Measurements from ENCODE around the gene TSPAN17. TPM values are rescaled to one million over a fixed set of nuclear protein-coding genes. Genes with fewer than 3 reads are reported as not detected.

Gene TSPAN17
- total and polyA plus RNA-seq, 2 experiments from 2014 or later: 11.7 to 52.1 TPM

DNA sequence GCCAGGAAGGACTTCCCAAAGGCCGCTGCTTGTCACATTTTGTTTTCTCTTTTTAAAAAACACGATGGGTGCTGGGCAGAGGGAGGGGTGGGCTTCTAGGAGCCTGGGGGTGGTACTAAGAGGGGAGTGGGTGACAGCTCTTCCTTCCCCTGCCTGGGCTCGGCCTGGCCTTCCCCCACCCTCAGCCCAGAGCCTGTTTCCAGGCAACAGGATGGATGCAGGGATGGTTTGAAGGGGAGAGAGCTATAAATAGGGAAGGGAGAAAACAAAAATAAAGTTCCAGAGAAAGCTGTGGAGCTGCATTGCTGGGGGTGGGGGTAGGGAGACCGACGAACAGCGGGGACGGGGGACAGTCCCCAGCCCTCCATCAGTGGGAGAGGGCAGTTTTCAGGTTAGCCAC is 30.8 kb upstream of the TSPAN17 start:
- Mint-ChIP-seq H3K27ac (no peak overlapping the region), H3K4me3 (no peak overlapping the region), H3K9me3 (no peaks in the 10 kb centered on the region), H3K27me3 (ENCODE audit: insufficient read depth, low read depth, poor library complexity) (peaks cover 47% of the 10 kb centered on the region), H3K4me1 (peaks cover 22% of the 10 kb centered on the region), H3K36me3 (ENCODE audit: low read depth) (no peaks in the 10 kb centered on the region)
- Histone ChIP-seq H3K79me2 (replicated peaks; ENCODE audit: insufficient read depth) (no peaks in the 10 kb centered on the region), H3K36me3 (ENCODE audit: insufficient read depth) (no peaks in the 10 kb centered on the region), H2AFZ (no peak overlapping the region), H3K4me2 (no peak overlapping the region), H3K27me3 (ENCODE audit: insufficient read depth) (peaks cover 38% of the 10 kb centered on the region), H4K20me1 (replicated peaks; ENCODE audit: insufficient read depth) (no peaks in the 10 kb centered on the region), H3K27ac (ENCODE audit: low read depth) (no peak overlapping the region), H3K4me1 (ENCODE audit: insufficient read depth) (no peaks in the 10 kb centered on the region; the same call in 1 of the 2 replicates), H3F3A (replicated peaks; ENCODE audit: low read depth) (no peaks in the 10 kb centered on the region), H3K9me2 (ENCODE audit: insufficient read depth) (no peaks in the 10 kb centered on the region), H3K4me3 (no peak overlapping the region)
- no peak for TF ChIP-seq POLR2AphosphoS5 (IDR thresholded peaks at IDR 0.05; ENCODE audit: low read depth)
- no peak for TF ChIP-seq ZNF331 (CRISPR knock-in tag; IDR thresholded peaks at IDR 0.05; ENCODE audit: low read depth)
- no peak for TF ChIP-seq CREB1 (CRISPR knock-in tag; IDR thresholded peaks at IDR 0.05; ENCODE audit: low read depth)
- TF ChIP-seq EZH2phosphoT487 (IDR thresholded peaks at IDR 0.05; ENCODE audit: unreplicated experiment): no peak
- TF ChIP-seq ZNF462 (CRISPR knock-in tag; IDR thresholded peaks at IDR 0.05): no peak
- no peak for TF ChIP-seq JUNB (IDR thresholded peaks at IDR 0.05; ENCODE audit: unreplicated experiment)
- no peak for TF ChIP-seq NANOG (IDR thresholded peaks at IDR 0.05; ENCODE audit: borderline replicate concordance)
- no peak for TF ChIP-seq EZH2 (IDR thresholded peaks at IDR 0.05; ENCODE audit: low read depth, unreplicated experiment)
- no peak for TF ChIP-seq REST (IDR thresholded peaks at IDR 0.05; ENCODE audit: unreplicated experiment)
- no peak for TF ChIP-seq CTCF (conservative IDR thresholded peaks at IDR 0.05; ENCODE audit: low read depth in 2 of 2)
- TF ChIP-seq, protein P1, sequence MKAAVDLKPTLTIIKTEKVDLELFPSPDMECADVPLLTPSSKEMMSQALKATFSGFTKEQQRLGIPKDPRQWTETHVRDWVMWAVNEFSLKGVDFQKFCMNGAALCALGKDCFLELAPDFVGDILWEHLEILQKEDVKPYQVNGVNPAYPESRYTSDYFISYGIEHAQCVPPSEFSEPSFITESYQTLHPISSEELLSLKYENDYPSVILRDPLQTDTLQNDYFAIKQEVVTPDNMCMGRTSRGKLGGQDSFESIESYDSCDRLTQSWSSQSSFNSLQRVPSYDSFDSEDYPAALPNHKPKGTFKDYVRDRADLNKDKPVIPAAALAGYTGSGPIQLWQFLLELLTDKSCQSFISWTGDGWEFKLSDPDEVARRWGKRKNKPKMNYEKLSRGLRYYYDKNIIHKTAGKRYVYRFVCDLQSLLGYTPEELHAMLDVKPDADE (IDR thresholded peaks at IDR 0.05): no peak
- ATAC-seq (no peak), DNase-seq (ENCODE audit: low spot score) (no peak)
